SK-N-MC (cell line): ENCODE results near the gene AGAP3.

Source experiments
- EZH2 ChIP-seq: fragments of 200-600 bp; sonication (generic); IDR thresholded peaks from one replicate; pipeline ENCODE4 v1.6.1; 2017; ENCODE audit warnings: antibody characterized with exemption
- FOXP2 ChIP-seq: optimal IDR thresholded peaks from 2 replicates; pipeline ENCODE3; 2011; ENCODE audit warnings: mild to moderate bottlenecking, moderate library complexity; ENCODE audit not compliant: insufficient read depth; ENCODE audit errors: extremely low read length, control extremely low read depth
- POLR2AphosphoS5 ChIP-seq: IDR thresholded peaks from 2 replicates; pipeline ENCODE4 v1.6.1; 2012; ENCODE audit warnings: mild to moderate bottlenecking, low read depth, low read length, borderline replicate concordance

- TF ChIP-seq EZH2 = no peak
- no peak for TF ChIP-seq POLR2AphosphoS5
- no peak for TF ChIP-seq FOXP2
Observed at GRCh38 chr7:151157645-151158329, 71.5 kb downstream of the AGAP3 start.
